22Rv1 (cell line): ENCODE measurements around the gene FRAS1.
"Not testable (repeated sequence)": the region's sequence is repeated elsewhere in the genome, so short reads cannot be mapped to it uniquely, and the experiment has no call there.

Experiments
- H3K27ac ChIP-seq: fragments of 450-650 bp; 2 replicates; pipeline ENCODE4 v1.5.1; 2017
- CTCF ChIP-seq: fragments of 450-650 bp; IDR thresholded peaks from 2 replicates; pipeline ENCODE4 v1.5.1; 2017; ENCODE audit warnings: mild to moderate bottlenecking
- ZFX ChIP-seq: fragments of 450-650 bp; IDR thresholded peaks from 2 replicates; pipeline ENCODE4 v1.6.1; 2017; ENCODE audit warnings: antibody characterized with exemption, borderline replicate concordance

Gene FRAS1

DNA sequence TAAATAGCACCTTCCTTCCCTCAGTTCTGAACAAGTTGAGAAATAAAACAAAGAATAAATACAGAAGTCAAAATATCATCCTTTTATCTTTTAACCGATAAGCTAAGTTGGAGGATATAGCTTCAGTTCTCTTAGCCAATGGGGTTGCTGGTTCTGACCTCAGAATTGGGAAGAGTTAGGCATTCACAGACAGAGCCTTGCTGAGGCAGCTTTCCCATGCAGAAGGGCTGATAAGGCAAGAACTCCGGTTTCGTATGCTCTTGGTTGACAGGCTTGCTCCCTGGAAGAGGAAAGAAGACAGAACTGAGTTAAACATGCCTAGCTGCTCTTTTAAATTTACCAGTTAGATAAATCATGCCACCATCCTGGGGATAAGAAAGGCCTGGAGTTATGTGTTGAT is 17.6 kb downstream of the FRAS1 start:
- TF ChIP-seq CTCF (no peak), ZFX (no peak)
- no peak overlapping the region for H3K27ac ChIP-seq

- TF ChIP-seq ZFX (no peak), CTCF (no peak)
These were observed 18.9 kb downstream of the FRAS1 start for GRCh38 chr4:78075986-78076385.

GRCh38 chr4:78078101-78078500 is 21.0 kb downstream of the FRAS1 start:
- TF ChIP-seq ZFX (no peak), CTCF (no peak)
- no peak overlapping the region for H3K27ac ChIP-seq

More at GRCh38 chr4:78075986-78076385, 18.9 kb downstream of the FRAS1 start:
- no peak overlapping the region for H3K27ac ChIP-seq

GRCh38 chr4:78079726-78080430 is 22.8 kb downstream of the FRAS1 start:
- TF ChIP-seq ZFX, result no peak
- no peak for TF ChIP-seq CTCF
- no peak overlapping the region for H3K27ac ChIP-seq

GRCh38 chr4:78081541-78081940 is 24.4 kb downstream of the FRAS1 start:
- TF ChIP-seq ZFX (no peak), CTCF (no peak)

GRCh38 chr4:78083035-78083434 is 25.9 kb downstream of the FRAS1 start:
- no peak for TF ChIP-seq ZFX
- TF ChIP-seq CTCF, result no peak
- no peak overlapping the region for H3K27ac ChIP-seq

More at GRCh38 chr4:78081541-78081940, 24.4 kb downstream of the FRAS1 start:
- H3K27ac ChIP-seq, result no peak overlapping the region

GRCh38 chr4:78091534-78091933 is 34.4 kb downstream of the FRAS1 start:
- H3K27ac ChIP-seq, result no peak overlapping the region
- TF ChIP-seq CTCF (no peak), ZFX (no peak)

- H3K27ac ChIP-seq, result not testable (repeated sequence)
These were observed 35.2 kb downstream of the FRAS1 start for GRCh38 chr4:78092350-78092749.
